CD1c-positive myeloid dendritic cell (primary cell): Measurements from ENCODE around the gene TPRG1L.
A peak's percentile ranks its signal among the peaks of the same experiment; 100 is the strongest.

ENCODE experiments used
- DNase-seq: peaks from one replicate; pipeline ENCODE4 v3.0.0-alpha.2; 2016; ENCODE audit errors: extremely low spot score

Gene TPRG1L

DNA sequence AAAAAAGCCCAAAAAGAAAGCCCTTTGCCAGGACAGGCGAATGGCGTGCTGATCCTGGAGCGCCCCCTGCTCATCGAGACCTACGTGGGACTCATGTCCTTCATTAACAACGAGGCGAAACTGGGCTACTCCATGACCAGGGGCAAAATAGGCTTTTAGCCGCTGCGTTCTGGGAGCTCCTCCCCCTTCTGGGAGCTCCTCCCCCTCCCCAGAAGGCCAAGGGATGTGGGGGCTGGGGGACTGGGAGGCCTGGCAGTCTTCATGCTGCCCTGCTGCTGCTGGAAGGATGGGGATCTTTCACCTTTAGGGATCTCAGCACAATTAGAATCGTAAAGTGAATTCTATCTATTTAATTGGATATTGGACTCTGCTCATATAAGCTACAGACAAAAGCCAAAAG is 3.6 kb downstream of the TPRG1L start:
- no peak for DNase-seq

- no peak for DNase-seq
Observed at GRCh38 chr1:3629561-3630160, 4.8 kb downstream of the TPRG1L start.

- DNase-seq, result peak; percentile 44
Observed at GRCh38 chr1:3630161-3630611, 5.4 kb downstream of the TPRG1L start.

DNA sequence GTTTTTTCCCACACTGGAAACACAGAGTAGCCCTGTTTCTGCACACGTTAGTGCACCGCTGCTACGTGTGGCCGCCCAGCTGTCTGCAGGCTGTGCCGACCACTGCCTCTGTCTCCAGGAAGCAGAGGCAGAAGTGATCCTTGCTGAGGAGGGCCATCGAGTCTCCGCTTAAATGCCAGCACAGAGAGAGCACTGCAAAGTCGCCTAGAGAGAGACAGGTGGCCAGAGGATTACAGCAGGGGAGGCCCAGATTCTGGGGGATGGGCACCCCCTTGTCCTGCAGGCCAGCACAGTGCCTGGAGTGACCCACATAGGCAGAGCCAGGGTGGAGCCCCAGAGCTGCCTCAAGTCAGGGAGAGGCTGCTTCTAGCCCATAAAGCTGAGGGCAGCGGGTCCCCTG is 6.1 kb downstream of the TPRG1L start:
- no peak for DNase-seq

DNA sequence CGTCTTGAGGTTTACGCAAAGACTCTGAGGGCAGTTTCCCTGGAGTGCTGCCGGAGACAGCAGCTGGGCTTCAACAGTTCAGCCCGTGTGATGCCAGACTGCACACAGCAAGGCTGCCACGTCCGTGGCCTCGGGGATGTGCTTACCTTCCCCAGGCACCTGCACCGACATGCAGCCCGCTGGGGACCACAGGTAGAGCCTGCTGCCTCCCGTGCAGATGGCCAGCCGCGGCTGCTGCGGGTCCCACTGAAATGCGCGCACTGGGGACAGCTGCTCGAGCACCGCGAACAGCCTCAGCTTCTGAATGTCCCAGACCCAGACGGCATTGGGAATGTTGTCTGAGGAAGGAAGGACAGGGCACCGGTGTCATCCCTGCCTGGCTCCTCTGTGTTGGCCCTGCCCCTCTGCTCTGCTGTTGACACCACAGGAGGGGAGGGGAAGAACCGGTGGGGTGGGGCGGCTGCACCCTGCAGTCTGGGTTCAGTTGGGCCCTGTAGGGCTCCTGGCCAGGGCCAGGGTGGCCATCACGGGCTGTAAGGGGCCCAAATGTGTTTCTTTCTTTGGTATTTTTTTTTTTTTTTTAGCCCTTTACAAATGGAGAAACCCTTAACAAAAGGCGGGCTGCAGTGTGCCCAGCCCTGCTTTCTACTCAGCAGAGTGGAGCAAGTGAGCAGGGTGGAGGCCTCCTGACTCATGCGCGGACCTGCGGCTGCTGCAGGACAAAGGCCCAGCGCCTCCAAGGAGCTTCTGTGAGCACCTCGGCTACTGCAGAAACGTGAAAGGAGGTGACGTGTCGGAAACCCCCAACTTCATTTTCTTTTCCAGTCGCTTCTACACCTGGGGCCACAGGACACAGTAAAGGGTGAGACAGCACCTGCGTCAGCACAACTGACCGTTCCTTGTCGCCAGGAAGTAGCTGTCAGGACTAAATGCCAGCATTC is 6.8 kb downstream of the TPRG1L start:
- no peak for DNase-seq

- DNase-seq, result no peak
Observed at GRCh38 chr1:3632298-3632697, 7.5 kb downstream of the TPRG1L start.

- DNase-seq, result no peak
Observed at GRCh38 chr1:3632716-3633343, 8.0 kb downstream of the TPRG1L start.

GRCh38 chr1:3633344-3634058 is 8.7 kb downstream of the TPRG1L start:
- DNase-seq, result no peak

GRCh38 chr1:3634059-3634800 is 9.4 kb downstream of the TPRG1L start:
- no peak for DNase-seq

DNA sequence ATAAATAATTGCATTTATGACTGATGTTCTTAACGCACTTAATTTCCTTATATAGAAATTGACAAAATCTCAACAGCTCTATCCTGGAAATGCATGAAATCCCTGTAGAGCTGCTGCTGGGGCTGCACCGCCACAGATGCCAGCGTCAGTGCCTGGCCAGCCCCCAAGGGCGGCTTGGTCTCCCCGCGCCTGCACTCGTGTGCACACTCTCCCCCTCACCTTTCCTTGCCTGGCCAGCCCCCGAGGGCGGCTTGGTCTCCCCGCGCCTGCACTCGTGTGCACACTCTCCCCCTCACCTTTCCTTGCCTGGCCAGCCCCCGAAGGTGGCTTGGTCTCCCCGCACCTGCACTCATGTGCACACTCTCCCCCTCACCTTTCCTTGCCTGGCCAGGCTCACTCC is 11.3 kb downstream of the TPRG1L start:
- DNase-seq, result no peak

- DNase-seq, result no peak
Observed at GRCh38 chr1:3636531-3636930, 11.7 kb downstream of the TPRG1L start.

DNA sequence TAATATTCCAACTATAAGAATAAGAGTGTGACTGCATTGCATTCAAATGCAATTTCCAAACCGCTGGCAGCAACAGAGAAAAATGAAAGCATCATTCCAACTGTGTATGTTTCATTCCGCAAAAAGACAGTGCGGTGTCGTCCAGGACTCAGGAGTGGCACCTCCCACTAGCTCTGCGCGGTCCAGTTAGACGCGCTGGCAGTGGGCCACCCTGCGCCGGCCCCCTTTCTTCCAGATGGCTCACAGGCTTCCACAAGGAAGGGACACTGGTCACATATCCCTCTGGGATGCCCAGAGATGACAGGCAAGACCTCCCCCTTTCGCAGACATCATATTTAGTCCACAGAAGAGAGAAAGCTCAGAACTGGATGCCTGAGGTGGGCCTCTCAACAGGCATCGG is 13.2 kb downstream of the TPRG1L start:
- no peak for DNase-seq

- DNase-seq, result no peak
Observed at GRCh38 chr1:3638676-3639075, 13.9 kb downstream of the TPRG1L start.

DNA sequence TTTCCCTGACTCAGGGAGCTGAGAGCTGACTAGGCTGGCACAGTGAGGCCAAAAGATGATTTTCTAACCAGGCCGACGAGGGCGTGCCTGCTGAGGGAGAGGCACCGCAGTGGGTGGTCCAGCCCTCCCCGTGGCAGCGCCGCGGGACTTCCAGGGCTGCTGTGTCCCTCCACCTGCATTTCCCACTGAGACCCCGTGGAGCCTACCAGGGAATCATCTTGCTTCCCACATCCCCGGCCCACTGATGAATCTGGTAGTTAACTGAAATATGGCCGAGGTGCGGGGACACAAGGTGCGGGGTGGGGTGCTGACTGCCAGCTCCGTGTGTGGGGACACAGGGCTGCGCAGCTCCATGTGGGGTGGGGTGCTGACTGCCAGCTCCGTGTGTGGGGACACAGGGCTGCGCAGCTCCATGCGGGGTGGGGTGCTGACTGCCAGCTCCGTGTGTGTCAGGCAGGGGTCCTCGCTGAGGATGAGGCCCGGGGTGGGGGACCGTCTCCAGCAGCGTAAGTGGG is 14.6 kb downstream of the TPRG1L start:
- no peak for DNase-seq

- DNase-seq, result no peak
Observed at GRCh38 chr1:3640121-3640837, 15.5 kb downstream of the TPRG1L start.

GRCh38 chr1:3641046-3641760 is 16.4 kb downstream of the TPRG1L start:
- no peak for DNase-seq

- DNase-seq, result no peak
Observed at GRCh38 chr1:3641816-3642215, 17.0 kb downstream of the TPRG1L start.

DNA sequence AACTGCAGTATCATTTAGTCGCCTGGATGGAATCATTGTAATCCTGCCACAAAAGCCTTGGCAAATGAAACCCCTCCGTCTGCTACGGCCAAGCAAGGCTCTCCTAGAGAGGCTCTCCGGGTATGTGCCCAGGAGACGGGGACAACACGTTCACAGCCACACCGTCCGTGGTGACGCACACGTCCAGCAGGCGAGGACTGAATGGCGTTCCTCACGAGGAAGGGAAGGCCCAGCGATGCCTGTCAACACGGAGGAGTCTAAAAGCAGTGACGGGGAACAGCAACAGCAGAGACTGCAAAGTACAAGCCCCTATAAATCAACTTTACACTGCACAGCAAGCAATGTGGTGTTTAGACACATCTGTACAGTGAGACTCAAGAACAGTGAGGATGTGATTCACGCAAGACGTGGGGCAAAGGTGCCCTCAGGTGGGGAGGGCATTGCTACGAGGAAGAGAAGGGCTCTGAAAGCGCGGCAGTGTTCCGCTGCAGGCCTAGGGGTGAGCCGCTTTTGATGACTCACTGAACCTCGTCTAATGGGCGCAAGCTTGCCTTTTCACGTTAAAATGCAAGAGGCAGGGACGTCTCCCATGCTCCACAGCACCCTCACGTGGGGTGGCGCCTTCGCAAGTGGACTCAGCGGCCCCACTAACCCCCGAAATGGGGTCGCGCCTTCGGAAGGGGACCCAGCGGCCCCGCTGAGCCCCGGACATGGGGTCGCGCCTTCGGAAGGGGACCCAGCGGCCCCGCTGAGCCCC is 18.3 kb downstream of the TPRG1L start:
- DNase-seq, result no peak

DNA sequence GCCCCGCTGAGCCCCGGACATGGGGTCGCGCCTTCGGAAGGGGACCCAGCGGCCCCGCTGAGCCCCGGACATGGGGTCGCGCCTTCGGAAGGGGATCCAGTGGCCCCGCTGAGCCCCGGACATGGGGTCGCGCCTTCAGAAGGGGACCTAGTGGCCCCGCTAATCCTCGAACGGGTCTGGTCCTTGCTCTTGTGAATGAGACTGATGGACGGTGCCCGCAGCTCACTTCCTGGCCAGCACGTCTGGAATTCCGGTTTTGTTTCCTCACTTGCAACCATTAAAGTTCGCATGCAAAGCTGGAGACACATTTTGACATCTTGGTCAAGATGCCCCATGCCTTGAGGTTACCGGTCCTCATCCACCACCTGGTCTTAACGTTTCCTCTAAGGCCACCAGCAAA is 19.5 kb downstream of the TPRG1L start:
- DNase-seq, result no peak
